Loucy (cell line): ENCODE measurements around the gene PARD3B.

Experiments
- EZH2phosphoT487 ChIP-seq: fragments of 200-600 bp; IDR thresholded peaks from 2 replicates; pipeline ENCODE4 v1.6.1; 2018; ENCODE audit warnings: antibody characterized with exemption, mild to moderate bottlenecking, moderate library complexity, borderline replicate concordance
- TF ChIP-seq, protein P1 (sequence below): fragments of 200-600 bp; sonication (generic); conservative IDR thresholded peaks from 2 replicates; pipeline ENCODE4 v1.5.1; 2014; ENCODE audit warnings: mild to moderate bottlenecking, antibody characterized with exemption, low read length

DNA sequence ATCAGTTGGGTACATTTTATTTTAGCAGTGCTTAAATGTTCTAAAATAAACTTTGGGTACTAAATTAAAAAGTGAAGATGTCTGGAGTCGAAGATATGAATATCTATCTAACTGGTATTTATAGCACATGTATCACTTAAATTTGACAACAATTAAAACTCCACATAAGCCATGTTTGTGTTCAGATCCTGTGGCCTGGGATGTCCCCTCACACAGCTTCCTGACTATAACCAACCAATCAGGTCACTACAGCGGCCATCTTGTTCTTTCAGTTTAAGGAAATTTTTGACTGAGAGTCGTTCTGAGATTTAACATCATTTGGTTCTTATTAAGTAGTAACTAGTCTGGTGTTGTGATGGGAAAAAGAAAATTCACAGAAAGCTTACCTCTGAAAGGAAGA, 966.4 kb downstream of the PARD3B start:
- TF ChIP-seq EZH2phosphoT487, result no peak
- TF ChIP-seq, protein P1, sequence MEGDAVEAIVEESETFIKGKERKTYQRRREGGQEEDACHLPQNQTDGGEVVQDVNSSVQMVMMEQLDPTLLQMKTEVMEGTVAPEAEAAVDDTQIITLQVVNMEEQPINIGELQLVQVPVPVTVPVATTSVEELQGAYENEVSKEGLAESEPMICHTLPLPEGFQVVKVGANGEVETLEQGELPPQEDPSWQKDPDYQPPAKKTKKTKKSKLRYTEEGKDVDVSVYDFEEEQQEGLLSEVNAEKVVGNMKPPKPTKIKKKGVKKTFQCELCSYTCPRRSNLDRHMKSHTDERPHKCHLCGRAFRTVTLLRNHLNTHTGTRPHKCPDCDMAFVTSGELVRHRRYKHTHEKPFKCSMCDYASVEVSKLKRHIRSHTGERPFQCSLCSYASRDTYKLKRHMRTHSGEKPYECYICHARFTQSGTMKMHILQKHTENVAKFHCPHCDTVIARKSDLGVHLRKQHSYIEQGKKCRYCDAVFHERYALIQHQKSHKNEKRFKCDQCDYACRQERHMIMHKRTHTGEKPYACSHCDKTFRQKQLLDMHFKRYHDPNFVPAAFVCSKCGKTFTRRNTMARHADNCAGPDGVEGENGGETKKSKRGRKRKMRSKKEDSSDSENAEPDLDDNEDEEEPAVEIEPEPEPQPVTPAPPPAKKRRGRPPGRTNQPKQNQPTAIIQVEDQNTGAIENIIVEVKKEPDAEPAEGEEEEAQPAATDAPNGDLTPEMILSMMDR, result no peak
